NCI-H345 treated with DMSO at 0.1 percent for 48 hours (cell line): Measurements from ENCODE around the gene AVEN.

Experiments
- DNase-seq: peaks from one replicate; lab custom pipeline; 2025; ENCODE audit not compliant: unreplicated experiment; lab: John Stamatoyannopoulos, UW

AVEN gene

DNA sequence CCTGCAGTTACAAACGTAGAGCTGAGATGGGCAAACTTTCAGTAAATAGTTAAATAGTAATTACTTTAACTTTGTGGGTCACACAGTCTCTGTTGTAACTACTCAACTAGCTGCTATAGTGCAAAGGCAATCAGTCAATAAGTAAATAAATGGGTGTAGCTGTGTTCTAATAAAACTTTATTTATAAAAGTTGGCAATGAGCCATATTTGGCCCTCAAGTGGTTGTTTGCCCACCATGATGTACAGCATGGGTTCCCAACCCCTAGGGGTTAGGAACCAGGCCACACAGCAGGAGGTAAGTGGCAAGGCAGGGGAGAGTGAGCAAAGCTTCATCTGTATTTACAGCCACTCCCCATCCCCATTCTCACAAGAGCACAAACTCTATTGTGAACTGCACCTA, 115.6 kb downstream of the AVEN start:
- DNase-seq, result no peak

DNA sequence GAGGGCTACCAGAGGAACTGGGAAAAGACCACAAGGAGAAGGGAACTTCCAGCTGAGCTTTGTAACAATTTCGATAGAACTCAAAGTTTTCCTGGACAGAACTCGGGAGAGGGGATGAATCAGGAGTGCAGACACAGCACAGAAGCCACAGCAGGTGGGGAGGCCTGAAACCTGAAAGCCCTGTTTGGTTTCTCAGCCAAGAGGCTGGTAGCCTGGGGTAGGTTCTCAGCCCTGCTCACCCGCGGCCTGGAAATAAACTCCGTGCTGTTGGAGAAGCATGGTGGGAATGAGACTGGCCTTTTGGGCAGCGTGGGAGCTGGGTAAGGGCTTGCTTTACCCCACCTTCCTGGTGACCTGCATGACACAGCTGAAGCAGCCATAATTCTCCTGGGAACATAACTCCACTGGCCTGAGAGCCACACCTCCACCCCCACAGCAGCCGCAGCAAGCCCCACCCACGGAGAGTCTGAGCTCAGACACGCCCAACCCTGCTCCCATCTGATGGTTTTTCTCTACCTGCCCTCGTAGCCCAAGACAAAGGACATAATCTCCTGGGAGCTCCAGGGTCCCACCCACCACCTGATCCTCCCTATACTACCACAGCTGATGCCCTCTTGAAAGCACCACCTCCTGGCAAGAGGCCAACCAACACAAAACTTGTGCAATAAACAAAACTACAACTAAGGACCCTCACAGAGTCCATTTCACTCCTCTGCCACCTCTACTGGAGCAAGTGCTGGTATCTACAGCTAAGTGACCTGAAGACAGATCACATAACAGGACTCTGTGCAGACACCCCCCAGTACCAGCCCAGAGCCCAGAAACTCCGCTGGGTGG, 123.2 kb downstream of the AVEN start:
- DNase-seq, result peak; percentile 1

DNA sequence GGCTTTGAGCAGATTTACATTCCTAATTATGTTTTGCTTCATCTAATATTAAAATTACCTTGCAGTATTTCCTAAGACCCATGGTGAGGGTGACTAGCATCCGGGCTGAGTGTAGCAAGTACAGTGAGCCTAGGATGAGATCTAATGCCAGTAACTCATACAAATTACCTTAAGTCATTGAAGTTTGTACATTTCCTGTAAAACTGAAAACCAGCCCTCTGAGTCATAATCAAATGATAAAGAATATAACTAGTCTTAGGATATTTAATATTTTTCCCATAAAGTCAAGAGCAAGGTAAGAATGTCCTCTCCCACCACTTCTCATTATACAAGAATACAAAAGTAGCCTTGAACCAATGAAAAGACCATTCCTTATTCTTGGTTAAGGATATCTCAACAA, 125.5 kb downstream of the AVEN start:
- DNase-seq, result no peak

DNA sequence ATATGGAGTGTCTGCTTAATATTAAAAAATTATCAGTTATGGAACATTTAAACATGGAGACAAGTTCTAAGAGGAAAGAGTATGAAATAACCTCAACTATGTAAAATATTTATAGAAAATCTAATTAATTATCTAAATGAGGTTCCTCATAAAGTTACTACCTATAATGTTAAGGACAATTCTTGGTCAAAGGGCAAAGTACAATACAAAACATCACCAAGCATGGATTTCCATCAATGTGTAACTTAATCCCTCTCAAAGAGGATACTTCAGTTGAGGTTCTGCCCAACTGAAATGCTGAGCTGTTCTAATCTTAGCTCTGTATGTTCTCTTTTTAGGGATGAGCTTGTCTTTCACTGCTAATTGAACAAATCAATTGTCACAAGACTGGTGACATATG, 126.7 kb downstream of the AVEN start:
- peak; percentile 1 for DNase-seq

DNA sequence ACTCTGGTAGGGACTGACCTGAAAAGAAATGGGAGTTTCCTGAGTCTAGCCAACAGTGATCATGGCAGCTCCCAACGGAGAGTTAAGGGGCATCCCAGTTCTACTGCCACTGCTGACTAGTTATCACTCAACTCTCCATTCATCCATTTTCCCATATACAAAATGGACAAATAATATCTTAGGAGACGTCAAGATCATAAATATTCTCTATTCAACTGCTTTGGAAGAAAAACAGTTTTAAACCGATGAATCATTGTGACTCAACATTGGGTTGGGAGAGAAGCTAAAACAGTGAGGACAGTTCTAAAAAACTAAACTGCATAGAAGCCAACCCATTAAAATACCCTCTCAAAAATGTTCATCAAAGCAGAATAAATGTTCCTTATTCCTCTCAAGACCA, 128.3 kb downstream of the AVEN start:
- no peak for DNase-seq

DNA sequence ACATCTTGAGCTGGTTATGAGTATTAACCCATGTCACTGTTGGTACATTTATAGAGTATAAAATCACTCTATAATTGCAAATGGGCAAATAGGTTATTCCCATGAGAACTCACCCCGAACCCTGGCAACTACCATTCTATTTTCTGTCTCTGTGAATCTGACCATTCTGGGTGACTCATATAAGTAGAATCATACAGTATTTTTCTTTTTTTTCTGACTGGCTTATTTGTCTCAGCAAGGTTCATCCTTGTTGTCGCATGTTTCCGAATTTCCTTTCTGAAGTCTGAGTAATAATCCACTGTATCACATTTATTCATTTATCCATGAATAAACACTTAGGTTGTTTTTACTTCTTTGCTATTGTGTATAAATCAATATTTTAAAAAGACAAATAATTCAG, 130.6 kb downstream of the AVEN start:
- no peak for DNase-seq

DNA sequence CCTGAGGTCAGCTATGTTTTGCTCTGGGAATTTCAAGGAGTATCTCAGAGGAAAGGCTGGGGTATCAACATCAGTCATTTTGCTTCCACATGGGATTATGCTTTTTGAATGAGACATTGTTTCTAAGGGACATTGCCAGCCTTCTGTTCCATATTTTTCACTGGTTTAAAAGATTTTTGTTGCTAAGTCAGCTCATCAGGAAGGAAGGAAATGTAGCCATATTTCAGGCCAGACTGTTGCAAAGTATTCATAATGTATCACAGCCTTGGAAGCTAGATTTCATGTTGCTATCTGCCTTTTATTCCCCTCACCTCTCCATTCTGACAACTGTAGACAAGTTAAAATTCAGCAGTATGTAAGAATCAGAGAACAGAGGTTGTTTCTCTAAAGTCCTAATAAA, 131.7 kb downstream of the AVEN start:
- no peak for DNase-seq

DNA sequence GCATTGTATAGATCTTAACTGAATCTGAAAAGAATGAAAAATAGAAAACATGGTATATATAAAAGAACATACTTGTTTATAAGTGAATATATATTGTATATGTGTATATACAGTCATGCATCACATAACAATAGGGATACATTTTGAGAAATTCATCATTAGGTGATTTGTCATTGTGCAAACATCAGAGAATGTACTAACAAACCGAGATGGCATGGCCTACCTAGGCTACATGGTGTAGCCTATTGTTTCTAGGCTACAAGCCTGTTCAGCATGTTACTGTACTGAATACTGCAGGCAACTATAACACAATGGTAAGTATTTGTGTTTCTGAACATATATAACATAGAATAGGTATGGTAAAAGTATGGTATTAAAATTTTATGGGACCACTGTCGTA, 135.3 kb downstream of the AVEN start:
- DNase-seq, result no peak

DNA sequence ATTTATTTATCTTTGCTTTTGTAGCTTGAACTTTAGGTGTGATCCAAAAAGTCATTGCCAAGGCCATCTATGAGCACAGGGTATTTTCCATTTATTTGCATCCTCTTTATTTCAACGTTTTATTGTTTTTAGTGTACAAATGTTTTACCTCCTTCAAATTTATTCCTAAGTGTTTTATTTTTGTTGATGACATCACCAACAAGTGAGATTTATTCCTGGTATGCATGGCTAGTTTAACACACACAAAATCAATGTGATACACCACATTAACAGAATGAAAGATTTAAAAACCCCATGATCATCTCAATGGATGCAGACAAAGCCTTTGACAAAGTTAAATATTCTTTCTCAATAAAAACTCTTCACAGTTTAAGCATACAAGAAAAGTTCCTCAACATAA, 137.0 kb downstream of the AVEN start:
- no peak for DNase-seq

DNA sequence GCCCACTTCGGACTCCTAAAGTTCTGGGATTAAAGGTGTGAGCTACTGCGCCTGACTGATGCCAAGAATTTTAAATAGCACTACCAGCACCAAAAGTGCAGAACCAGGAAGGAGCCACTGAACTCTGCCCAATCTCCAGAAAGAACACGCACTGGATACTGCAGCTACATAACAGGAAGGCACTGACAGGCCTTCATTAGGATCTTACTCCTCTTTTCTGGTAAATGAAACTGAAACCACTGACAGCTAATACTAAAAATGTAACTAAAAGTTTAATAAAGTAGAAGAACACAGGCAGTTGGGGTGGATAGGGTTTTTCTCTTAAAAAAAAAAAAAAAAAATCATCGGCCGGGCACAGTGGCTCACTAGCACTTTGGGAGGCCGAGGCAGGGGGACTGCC, 144.8 kb downstream of the AVEN start:
- no peak for DNase-seq

DNA sequence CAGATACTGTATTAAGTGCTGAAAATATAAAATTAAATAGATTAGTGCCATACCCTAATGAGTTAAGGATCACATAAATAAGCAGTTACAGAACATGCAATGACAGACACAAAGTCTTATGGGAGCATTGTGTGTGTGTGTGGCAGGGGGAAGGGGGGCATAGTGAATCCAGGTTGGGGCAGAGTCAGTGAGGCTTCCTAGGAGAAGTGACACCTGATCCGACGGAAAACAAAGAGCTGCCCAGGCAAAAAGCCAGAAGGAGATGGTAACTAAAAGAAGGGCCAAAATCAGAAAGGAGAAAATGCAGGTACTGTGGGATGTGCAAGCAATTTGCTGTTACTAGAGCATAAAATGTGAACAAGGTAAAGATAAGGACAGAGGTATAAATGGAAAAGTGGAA, 150.8 kb downstream of the AVEN start:
- peak; percentile 27 for DNase-seq

DNA sequence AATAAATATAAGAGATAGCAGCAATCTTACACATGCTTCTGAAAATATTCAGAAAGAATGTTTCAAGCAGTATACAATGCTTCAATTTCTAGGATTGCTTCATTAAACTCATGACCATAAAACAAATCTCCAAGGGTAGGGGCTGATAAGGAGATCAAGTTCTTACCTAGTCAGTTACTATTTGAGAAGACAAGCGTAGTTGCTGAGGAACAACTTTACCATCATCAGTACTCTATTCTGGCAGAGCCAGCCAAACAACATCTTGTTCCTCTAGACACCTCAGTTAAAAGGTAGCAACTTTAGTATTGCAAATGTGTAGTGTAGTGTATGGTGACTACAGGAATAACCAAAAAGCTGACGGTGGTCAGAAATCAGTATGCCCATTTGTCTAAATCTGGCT, 156.1 kb downstream of the AVEN start:
- DNase-seq, result no peak

DNA sequence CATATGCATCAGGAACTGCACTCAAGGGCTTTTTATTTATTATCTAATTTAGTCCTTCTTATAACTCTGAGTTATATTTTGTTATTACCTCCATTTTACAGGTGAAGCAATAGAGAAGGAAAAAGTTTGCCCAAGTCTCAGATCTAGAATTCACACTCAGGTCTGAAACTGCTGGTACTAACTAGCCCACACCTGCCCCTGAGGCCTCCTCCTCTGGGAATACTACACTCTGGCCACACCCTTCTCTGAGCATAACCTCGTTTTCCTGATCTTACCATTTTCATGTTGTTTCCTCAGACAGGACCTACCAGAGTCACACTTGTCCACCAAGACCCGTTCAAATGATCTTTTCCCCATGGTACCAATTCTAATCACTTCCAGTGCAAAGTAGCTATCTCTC, 164.8 kb downstream of the AVEN start:
- no peak for DNase-seq

DNA sequence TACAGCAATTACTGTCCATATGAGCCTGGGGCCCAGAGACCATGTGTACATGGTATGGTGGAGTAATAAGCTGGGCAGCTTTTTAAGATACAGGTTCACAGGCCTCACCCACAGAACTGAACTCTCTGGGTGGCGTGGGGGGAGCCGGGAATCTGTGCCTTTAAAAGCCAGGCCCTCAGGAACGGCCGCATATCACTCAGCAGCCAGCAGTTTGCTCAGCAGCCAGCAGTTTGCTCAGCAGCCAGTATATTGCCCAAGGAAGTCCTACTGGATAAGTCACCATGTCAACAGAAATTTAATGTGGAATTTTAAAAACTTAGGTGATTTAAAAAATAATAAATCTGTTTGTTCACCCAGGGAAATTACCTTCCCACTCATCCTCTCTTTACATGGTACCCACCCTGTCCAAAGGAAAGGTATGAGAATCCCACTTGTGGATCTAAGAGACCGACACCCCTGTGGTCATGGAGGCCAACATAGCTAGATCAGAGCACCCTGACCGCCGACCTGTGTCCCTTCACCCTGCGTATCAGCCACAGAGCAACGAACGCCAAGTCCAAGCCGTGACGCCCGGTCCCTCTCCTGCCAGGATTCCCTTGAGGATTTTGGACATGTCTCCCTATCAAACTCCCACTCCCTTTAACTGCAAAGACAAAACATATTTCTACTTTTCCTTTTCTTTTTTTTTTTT, 166.4 kb downstream of the AVEN start:
- DNase-seq, result no peak

DNA sequence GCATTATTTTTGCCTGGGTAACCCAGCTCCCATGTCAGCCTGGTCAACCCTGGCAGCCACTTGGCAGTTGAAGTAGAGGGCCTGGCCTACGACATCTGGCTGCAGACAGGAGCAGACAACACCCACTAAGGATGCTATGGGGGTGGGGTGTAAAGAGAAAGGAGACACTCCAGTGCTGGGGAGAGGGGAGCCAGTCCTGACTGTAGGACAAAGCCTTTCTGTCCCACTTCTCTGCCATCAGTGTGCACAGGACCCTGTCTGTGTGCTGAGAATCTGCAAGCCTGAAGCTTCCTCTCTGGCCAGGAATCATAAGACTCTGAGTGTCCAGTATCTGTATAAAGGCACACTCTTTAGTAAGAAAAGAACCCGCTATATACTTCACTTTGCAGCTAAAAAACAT, 167.0 kb downstream of the AVEN start:
- no peak for DNase-seq

DNA sequence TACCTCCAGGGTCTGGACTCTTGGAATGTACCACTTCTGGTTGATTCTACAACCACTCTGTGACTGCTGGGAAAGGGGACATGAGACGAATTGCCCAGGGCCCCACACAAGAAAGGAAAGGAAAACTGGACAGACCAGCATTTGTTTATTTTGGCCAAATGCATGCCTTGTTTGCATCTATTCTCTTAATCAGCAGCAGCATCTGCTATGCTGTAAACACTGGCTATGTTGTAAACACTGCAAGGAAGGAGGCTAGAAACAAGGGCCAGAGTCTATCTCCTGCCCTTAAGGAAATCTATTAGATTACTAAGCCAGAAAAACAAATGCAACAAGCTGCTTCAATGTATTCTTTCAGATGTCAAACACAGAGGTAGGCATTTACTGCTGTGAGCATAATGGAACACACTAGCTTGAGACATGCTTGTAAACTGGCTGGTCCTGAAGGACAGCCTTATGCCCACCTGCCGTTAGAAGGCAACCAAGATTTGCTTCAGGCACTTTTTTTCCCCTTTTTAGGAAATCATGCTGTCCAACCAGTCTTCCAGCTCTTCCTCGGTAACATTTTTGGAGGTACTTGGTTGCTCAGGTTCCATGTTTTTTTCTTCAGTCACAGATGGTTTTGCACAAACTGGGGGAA, 172.8 kb downstream of the AVEN start:
- no peak for DNase-seq

DNA sequence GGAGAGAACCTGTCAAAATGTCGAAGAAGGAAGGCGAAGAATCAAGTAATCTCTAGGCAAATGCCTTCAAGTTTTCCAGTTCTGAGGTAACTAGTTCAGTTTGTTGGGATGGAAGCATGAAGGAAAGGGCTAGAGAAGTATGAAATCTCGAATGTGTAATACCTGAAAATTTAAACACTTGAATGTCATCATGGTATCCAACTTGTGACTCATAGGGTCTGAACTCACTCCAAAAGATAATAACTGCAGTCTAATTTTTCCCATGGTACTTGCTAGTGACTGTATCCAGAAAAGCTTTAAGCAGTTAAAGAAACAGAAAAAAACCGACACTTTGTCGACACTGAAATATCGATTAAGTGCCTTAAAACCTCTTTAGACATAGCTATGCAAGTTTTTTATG, 173.6 kb downstream of the AVEN start:
- DNase-seq, result no peak

DNA sequence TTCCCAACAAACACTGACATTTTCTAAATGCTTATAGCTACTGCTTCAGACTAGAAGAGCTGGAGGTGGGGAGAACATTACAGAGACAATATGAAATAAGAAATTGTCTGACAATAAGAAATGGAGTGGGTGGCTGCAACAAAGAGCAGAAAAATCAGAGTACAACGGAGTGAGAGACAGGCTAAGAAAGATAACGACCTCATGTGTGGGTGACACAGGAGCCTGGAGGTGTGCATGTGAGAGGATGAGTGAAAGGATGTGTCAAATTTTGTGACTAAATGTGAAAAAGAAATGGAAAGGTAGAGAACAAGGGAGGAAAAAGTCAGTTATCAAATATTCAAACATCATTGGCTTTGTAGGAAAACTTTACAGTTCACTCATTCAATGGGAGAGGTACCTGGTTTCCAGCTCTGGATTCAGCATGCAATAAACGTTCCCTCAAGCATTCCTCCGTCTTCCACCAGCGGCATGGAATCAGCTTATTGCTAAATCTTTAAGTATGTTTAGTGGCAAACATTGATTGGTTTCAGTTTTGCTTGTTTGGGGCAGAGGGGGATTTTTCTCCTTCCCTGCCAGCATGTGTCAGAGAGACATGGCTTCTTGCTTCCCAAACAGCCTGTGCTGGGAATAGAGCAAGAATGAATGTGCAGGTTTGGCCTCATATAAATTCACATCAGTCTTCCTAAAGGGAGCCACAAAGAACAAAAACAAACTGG, 174.5 kb downstream of the AVEN start:
- DNase-seq, result no peak

DNA sequence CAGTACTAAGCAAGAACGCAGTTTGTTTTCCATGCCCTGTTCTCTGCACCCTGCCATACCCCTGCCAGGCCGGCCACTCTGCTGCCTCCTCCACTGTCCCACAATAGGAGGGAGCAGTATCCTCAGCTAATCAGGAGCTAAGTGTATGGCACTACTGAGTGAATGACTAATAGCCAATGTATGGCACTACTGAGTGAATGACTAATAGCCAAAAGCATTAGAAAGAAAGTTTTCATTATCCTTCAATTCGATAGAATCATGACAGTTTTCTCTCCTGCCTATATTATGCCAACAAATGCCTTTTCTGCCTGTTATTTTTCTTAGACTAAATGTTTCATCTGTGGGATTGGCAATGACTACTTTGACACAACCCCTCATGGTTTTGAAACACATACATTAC, 178.2 kb downstream of the AVEN start:
- DNase-seq, result no peak

DNA sequence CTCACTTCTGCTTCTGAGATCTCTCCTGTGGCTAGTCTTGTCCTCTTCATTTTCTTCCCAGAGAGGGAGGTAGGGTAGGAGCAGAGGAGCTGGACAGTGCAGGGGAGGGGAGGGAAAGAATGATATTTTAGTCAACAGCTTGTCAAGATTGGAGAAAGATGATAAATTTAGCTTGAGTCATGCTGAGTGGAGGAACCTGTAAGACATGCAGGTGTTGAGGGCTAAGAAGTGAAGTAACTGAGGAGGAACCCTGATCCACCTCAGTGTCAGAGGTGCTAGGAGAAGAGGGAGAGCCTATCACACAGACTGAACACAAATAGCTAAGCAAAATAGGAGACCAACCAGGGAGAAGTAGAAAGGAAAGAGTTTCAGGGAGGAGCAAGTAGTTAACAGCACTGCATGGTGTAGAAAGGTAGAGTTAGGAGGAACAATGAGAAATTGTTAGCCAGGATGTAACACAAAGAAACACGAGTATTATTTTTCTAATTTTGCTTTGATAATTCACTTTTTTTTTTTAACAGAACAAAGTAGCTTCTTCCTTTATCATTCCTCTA, 178.9 kb downstream of the AVEN start:
- no peak for DNase-seq

DNA sequence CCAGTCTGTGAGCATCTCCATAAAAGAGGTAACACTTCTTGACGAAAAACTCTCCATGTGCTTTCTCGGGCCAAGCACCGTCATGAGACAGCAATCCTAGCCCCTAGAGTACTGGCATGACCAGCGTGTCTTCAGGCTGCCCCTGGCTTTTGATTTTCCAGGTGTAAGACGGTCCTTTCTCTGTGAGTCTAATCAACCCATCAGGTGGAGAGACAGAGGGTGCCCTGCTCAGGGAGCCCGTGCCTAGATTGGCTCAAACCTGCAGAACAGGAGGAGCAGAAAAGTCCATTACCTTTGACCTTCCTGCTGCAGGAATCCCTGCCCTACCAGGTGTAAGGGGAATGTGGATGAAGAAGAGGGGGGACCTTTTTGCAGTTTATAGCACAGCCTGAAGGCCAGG, 180.2 kb downstream of the AVEN start:
- DNase-seq, result no peak
